HEK293 (cell line): ENCODE data around the gene AFDN.

Experiments used
- CTCF ChIA-PET: fragments of 350-600 bp; formaldehyde crosslinking; extraction: SDS; loops from one replicate; lab custom pipeline; 2021; ENCODE audit warnings: antibody characterized with exemption; lab: Yijun Ruan, JAX
- POLR2A ChIA-PET: fragments of 300-600 bp; formaldehyde crosslinking; extraction: SDS; loops from one replicate; lab custom pipeline; 2020; ENCODE audit warnings: antibody characterized with exemption, inconsistent platforms; lab: Yijun Ruan, JAX
- H3K27ac ChIP-seq: fragments of 200-500 bp; sonication (Bioruptor generic); 2 replicates; pipeline ENCODE4 v1.5.1; 2014; ENCODE audit warnings: low read depth, low read length, control low read depth, inconsistent platforms; ENCODE audit errors: extremely low read depth
- H3K36me3 ChIP-seq, 2 experiments: fragments of 200-500 bp in 1 of 2; sonication (Bioruptor generic) in 1 of 2; 1 replicate in 1 of 2; 2 replicates in 1 of 2; pipeline ENCODE4 v1.5.1; 2014 to 2017; ENCODE audit warnings: inconsistent platforms in 2 of 2, low read length in 2 of 2; ENCODE audit not compliant: control insufficient read depth in 2 of 2, insufficient read depth in 1 of 2
- H3K4me1 ChIP-seq: fragments of 200-500 bp; sonication (Bioruptor generic); 2 replicates; pipeline ENCODE4 v1.5.1; 2014; ENCODE audit warnings: mild to moderate bottlenecking, low read length, inconsistent platforms; ENCODE audit not compliant: control insufficient read depth, insufficient read depth
- H3K4me3 ChIP-seq: 2 replicates; pipeline ENCODE4 v1.5.1; 2011; ENCODE audit warnings: low read depth, mild to moderate bottlenecking, control low read depth, low read length, moderate library complexity
- H3K9me3 ChIP-seq: fragments of 200-500 bp; sonication (Bioruptor generic); 2 replicates; pipeline ENCODE4 v1.5.1; 2014; ENCODE audit warnings: low read depth, low read length, inconsistent platforms; ENCODE audit not compliant: control insufficient read depth, insufficient read depth
- BCL11B ChIP-seq: fragments of 450-650 bp; formaldehyde crosslinking; IDR thresholded peaks from 2 replicates; pipeline ENCODE4 v1.5.1; 2016; ENCODE audit warnings: low read depth, missing biosample characterization, missing genetic modification characterization
- IKZF3 ChIP-seq: fragments of 450-650 bp; IDR thresholded peaks from 2 replicates; pipeline ENCODE4 v1.5.0; 2018; ENCODE audit warnings: missing biosample characterization, mild to moderate bottlenecking, missing genetic modification characterization, moderate library complexity
- KLF17 ChIP-seq: fragments of 450-650 bp; formaldehyde crosslinking; IDR thresholded peaks from 2 replicates; pipeline ENCODE4 v1.5.1; 2016; ENCODE audit warnings: missing biosample characterization, missing genetic modification characterization
- REPIN1 ChIP-seq: fragments of 450-650 bp; formaldehyde crosslinking; IDR thresholded peaks from 2 replicates; pipeline ENCODE4 v1.5.1; 2017; ENCODE audit warnings: missing biosample characterization, missing genetic modification characterization, low read depth
- TCF7L2 ChIP-seq: IDR thresholded peaks from 2 replicates; pipeline ENCODE4 v1.6.1; 2011; ENCODE audit warnings: low read depth, mild to moderate bottlenecking, inconsistent platforms, low read length, moderate library complexity, borderline replicate concordance
- ZBTB1 ChIP-seq: fragments of 450-650 bp; formaldehyde crosslinking; IDR thresholded peaks from 2 replicates; pipeline ENCODE4 v1.5.1; 2016; ENCODE audit warnings: missing biosample characterization, missing genetic modification characterization
- ZBTB26 ChIP-seq: fragments of 450-650 bp; formaldehyde crosslinking; optimal IDR thresholded peaks from 2 replicates; pipeline ENCODE3; 2016; ENCODE audit warnings: missing biosample characterization, mild to moderate bottlenecking, missing genetic modification characterization
- ZNF112 ChIP-seq: fragments of 450-650 bp; formaldehyde crosslinking; IDR thresholded peaks from 2 replicates; pipeline ENCODE4 v1.5.0; 2017; ENCODE audit warnings: missing biosample characterization, missing genetic modification characterization
- ZNF280C ChIP-seq: fragments of 450-650 bp; formaldehyde crosslinking; IDR thresholded peaks from 2 replicates; pipeline ENCODE4 v1.5.1; 2016; ENCODE audit warnings: missing biosample characterization, missing genetic modification characterization
- ZNF350 ChIP-seq: fragments of 450-650 bp; formaldehyde crosslinking; IDR thresholded peaks from 2 replicates; pipeline ENCODE4 v1.5.0; 2017; ENCODE audit warnings: missing biosample characterization, mild to moderate bottlenecking, missing genetic modification characterization
- ZNF37A ChIP-seq: fragments of 450-650 bp; IDR thresholded peaks from 2 replicates; pipeline ENCODE4 v1.5.1; 2018; ENCODE audit warnings: missing biosample characterization, missing genetic modification characterization
- ZNF426 ChIP-seq: fragments of 450-650 bp; formaldehyde crosslinking; IDR thresholded peaks from 2 replicates; pipeline ENCODE4 v1.5.1; 2017; ENCODE audit warnings: missing biosample characterization, missing genetic modification characterization, mild to moderate bottlenecking, inconsistent platforms, moderate library complexity
- ZNF501 ChIP-seq: fragments of 450-650 bp; formaldehyde crosslinking; IDR thresholded peaks from 2 replicates; pipeline ENCODE4 v1.5.1; 2016; ENCODE audit warnings: missing biosample characterization, missing genetic modification characterization
- ZNF530 ChIP-seq: fragments of 450-650 bp; formaldehyde crosslinking; IDR thresholded peaks from 2 replicates; pipeline ENCODE4 v1.5.1; 2016; ENCODE audit warnings: low read depth, missing biosample characterization, missing genetic modification characterization
- ZNF544 ChIP-seq: fragments of 450-650 bp; formaldehyde crosslinking; IDR thresholded peaks from 2 replicates; pipeline ENCODE4 v1.5.0; 2017; ENCODE audit warnings: missing biosample characterization, missing genetic modification characterization
- ZNF571 ChIP-seq: fragments of 450-650 bp; formaldehyde crosslinking; IDR thresholded peaks from 2 replicates; pipeline ENCODE4 v1.5.0; 2017; ENCODE audit warnings: missing biosample characterization, missing genetic modification characterization
- ZNF639 ChIP-seq: fragments of 450-650 bp; formaldehyde crosslinking; IDR thresholded peaks from 2 replicates; pipeline ENCODE4 v1.5.1; 2016; ENCODE audit warnings: missing biosample characterization, missing genetic modification characterization
- ZNF677 ChIP-seq: fragments of 450-650 bp; IDR thresholded peaks from 2 replicates; pipeline ENCODE4 v1.5.0; 2018; ENCODE audit warnings: missing biosample characterization, mild to moderate bottlenecking, missing genetic modification characterization, moderate library complexity
- ZNF707 ChIP-seq: fragments of 450-650 bp; formaldehyde crosslinking; IDR thresholded peaks from 2 replicates; pipeline ENCODE4 v1.5.1; 2016; ENCODE audit warnings: missing biosample characterization, missing genetic modification characterization
- ZNF768 ChIP-seq: fragments of 450-650 bp; formaldehyde crosslinking; IDR thresholded peaks from 2 replicates; pipeline ENCODE4 v1.5.1; 2018; ENCODE audit warnings: missing biosample characterization, mild to moderate bottlenecking, missing genetic modification characterization
- ZNF785 ChIP-seq: fragments of 450-650 bp; formaldehyde crosslinking; IDR thresholded peaks from 2 replicates; pipeline ENCODE4 v1.5.1; 2016; ENCODE audit warnings: missing biosample characterization, missing genetic modification characterization
- ZSCAN30 ChIP-seq: fragments of 450-650 bp; IDR thresholded peaks from 2 replicates; pipeline ENCODE4 v1.5.1; 2018; ENCODE audit warnings: missing biosample characterization, mild to moderate bottlenecking, missing genetic modification characterization, moderate library complexity
- ZSCAN5A ChIP-seq: fragments of 450-650 bp; formaldehyde crosslinking; IDR thresholded peaks from 2 replicates; pipeline ENCODE4 v1.5.1; 2016; ENCODE audit warnings: missing biosample characterization, missing genetic modification characterization
- TF ChIP-seq, protein P1 (sequence below): fragments of 450-650 bp; formaldehyde crosslinking; IDR thresholded peaks from 2 replicates; pipeline ENCODE4 v1.5.1; 2016; ENCODE audit warnings: missing biosample characterization, missing genetic modification characterization
- TF ChIP-seq, protein P2 (sequence below): fragments of 450-650 bp; formaldehyde crosslinking; IDR thresholded peaks from 2 replicates; pipeline ENCODE4 v1.5.1; 2016; ENCODE audit warnings: missing biosample characterization, missing genetic modification characterization

The AFDN gene

DNA sequence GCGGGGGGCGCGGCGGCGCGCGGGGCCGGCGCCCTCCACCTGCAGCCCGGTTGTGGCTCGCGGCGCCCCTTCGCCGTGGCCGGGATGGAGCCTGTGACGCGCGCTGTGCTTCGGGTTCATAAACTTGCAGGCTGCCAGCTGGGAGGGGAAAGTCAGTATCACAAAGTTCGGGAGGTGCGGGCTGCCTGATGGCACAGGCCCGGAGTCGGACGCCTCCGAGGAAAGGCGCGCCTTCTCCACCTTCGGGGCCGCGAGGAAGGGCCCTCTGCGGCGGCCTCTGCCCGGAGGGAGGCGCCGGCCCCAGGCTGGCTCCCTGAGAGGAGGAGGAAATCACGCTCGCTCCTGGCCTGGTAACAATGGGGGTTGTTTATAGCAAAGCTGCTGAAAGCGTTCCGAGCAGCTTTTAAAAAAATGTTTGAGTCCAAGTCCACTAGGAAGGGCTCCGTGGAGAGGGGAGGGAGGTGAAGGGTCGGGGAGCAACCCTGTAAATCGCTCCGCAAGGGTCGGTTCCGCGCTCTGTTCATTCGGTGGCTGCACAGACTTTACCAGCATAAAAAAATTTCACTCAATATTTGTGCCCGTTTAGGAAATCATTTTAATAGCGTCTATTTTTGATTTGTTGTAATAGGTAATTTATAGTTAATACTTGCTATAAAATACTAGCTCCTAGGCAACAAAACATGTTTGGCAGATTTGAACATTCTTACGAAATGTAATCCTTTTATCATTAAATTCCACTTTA is 1.0 kb downstream of the AFDN start (continued):
- TF ChIP-seq ZNF639 (tag by site-specific recombination): no peak
- peak; percentile 12; the same call in 1 of the 2 replicates for TF ChIP-seq IKZF3 (tag by site-specific recombination)
- peak; percentile 68; the same call in 1 of the 2 replicates for TF ChIP-seq BCL11B (tag by site-specific recombination)
- peak; percentile 8; the same call in 1 of the 2 replicates for TF ChIP-seq ZNF426 (tag by site-specific recombination)

GRCh38 chr6:167828325-167828956 is 1.7 kb downstream of the AFDN start:
- CTCF ChIA-PET: interaction anchor here (0.5 to 1.5 kb wide), 10 partner anchors 14 to 639 kb away, joined by 3 to 5 read pairs (median 3); no protein-coding TSS in a partner anchor
- POLR2A ChIA-PET: interaction anchor here (0.8 to 1.3 kb wide), 3 partner anchors 28 to 64 kb away, joined by 3 to 5 read pairs (median 3); no protein-coding TSS in a partner anchor
- Histone ChIP-seq H3K36me3 (no peaks in the 10 kb centered on the region), H3K4me1 (peaks cover 31% of the 10 kb centered on the region), H3K9me3 (no peaks in the 10 kb centered on the region), H3K27ac (no peak overlapping the region), H3K4me3 (peak overlapping the region; percentile 92)
- no peak for TF ChIP-seq ZNF571
- TF ChIP-seq ZSCAN30 (tag by site-specific recombination): no peak
- no peak for TF ChIP-seq ZNF544 (tag by site-specific recombination)
- TF ChIP-seq, protein P1, sequence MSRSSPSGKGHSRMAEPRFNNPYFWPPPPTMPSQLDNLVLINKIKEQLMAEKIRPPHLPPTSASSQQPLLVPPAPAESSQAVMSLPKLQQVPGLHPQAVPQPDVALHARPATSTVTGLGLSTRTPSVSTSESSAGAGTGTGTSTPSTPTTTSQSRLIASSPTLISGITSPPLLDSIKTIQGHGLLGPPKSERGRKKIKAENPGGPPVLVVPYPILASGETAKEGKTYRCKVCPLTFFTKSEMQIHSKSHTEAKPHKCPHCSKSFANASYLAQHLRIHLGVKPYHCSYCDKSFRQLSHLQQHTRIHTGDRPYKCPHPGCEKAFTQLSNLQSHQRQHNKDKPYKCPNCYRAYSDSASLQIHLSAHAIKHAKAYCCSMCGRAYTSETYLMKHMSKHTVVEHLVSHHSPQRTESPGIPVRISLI (tag by site-specific recombination): peak; percentile 90
- TF ChIP-seq ZBTB26 (tag by site-specific recombination): no peak
- no peak for TF ChIP-seq ZNF707 (tag by site-specific recombination)
- TF ChIP-seq ZNF350: no peak
- TF ChIP-seq ZBTB1 (tag by site-specific recombination): no peak
- no peak for TF ChIP-seq ZNF785 (tag by site-specific recombination)
- no peak for TF ChIP-seq ZNF530 (tag by site-specific recombination)
- no peak for TF ChIP-seq ZNF112 (tag by site-specific recombination)
- TF ChIP-seq ZSCAN5A (tag by site-specific recombination): no peak
- TF ChIP-seq REPIN1 (tag by site-specific recombination): no peak
- TF ChIP-seq ZNF280C (tag by site-specific recombination): no peak
- TF ChIP-seq, protein P2, sequence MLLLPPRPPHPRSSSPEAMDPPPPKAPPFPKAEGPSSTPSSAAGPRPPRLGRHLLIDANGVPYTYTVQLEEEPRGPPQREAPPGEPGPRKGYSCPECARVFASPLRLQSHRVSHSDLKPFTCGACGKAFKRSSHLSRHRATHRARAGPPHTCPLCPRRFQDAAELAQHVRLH (tag by site-specific recombination): no peak
- TF ChIP-seq ZNF768 (tag by site-specific recombination): no peak
- TF ChIP-seq ZNF677 (tag by site-specific recombination): no peak
- TF ChIP-seq KLF17 (tag by site-specific recombination): peak; percentile 81
- TF ChIP-seq ZNF37A (tag by site-specific recombination): no peak
- no peak for TF ChIP-seq TCF7L2
- TF ChIP-seq ZNF501 (tag by site-specific recombination): 0 out of 2 replicates have a peak, but pooled peaks have one; percentile 37
